Measurements from ENCODE around the gene SLC12A8.

SLC12A8 gene

DNA sequence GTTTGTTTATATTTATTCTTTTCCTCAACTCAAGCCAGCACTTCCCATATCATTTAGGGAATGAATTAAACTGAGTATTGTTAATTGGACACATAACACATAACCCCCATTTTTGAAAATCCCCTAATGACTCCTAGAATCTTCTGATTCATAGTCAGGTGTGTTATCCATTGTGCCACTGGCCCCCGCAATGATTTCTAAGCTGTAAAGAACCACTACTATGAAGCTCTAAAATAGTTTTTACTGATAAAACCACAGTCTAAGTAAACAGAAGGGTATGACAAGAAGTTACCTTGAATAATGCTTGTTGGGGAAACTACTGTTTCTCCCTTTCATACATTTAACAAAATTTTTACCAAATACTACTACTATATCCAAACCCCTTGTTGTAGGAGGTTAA, 22.3 kb upstream of the SLC12A8 start:
- H3K4me3 ChIP-seq (ENCODE audit: low read depth, low read length): no peak overlapping the region
- no peak for TF ChIP-seq CTCF (IDR thresholded peaks at IDR 0.05; ENCODE audit: low read depth, low read length)

DNA sequence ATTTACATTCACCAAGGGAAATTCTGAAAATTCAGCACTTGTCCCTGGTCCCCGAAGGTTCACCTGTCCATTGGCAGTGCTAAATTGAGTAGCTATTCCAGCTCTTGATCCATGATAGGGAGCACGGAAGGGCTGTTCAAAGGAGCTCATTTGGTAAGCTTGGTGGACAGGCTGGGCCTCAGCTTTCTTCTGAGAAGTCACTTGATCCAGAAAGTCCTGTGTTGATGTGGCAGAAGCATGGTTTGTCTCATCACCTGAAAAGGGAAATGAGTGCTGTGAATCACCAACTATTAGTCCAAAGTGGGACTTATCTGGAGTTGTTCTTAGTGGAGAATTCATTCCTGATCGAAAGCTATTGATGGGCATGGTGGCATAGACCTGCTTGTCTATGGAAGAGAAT, 19.9 kb upstream of the SLC12A8 start:
- H3K4me3 ChIP-seq (ENCODE audit: low read depth, low read length): no peak overlapping the region
- no peak for TF ChIP-seq CTCF (IDR thresholded peaks at IDR 0.05; ENCODE audit: low read depth, low read length)

DNA sequence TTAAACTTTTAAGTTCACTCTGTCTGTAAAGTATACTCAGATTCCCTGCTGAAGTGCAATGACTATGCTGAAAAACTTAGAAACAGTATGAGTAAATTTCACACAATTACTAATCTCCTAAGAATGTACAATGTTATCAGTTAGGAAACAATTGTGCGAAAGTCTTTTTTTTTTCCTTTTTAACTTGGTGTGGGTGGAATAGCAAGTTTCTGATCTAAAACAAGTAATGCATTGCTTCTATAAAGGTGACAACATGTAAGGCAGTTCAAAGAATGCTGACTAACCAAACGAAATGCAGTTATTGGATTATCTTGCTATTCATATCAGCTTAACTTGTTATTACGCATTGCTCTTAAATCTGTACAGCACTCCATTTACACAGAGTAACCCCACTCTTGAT, 19.3 kb upstream of the SLC12A8 start:
- TF ChIP-seq CTCF (IDR thresholded peaks at IDR 0.05; ENCODE audit: low read depth, low read length): no peak

GRCh38 chr3:125229707-125230106, 17.2 kb upstream of the SLC12A8 start:
- no peak overlapping the region for H3K4me3 ChIP-seq (ENCODE audit: low read depth, low read length)
- TF ChIP-seq CTCF (IDR thresholded peaks at IDR 0.05; ENCODE audit: low read depth, low read length): no peak

More for the DNA sequence above, 19.3 kb upstream of the SLC12A8 start:
- no peak overlapping the region for H3K4me3 ChIP-seq (ENCODE audit: low read depth, low read length)

DNA sequence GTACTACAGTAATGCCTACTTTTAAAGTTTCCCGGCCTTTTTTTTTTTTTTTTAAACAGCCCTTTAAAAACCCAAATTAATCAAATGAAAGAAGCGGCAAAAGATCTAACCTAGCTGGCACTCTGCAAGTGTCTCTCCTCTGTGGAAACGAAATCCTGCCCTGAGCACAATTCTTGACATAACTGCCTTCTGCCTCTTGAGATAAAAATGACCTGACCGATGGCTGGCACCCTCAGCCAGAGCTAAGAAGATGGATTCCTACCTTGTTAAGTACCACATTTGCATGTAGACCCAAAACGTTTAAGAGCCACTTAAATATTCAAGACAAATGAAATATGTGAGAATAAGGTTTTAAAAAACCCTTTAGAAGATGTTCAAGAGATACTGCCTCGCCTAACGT, 16.6 kb upstream of the SLC12A8 start:
- no peak overlapping the region for H3K4me3 ChIP-seq (ENCODE audit: low read depth, low read length)
- no peak for TF ChIP-seq CTCF (IDR thresholded peaks at IDR 0.05; ENCODE audit: low read depth, low read length)

DNA sequence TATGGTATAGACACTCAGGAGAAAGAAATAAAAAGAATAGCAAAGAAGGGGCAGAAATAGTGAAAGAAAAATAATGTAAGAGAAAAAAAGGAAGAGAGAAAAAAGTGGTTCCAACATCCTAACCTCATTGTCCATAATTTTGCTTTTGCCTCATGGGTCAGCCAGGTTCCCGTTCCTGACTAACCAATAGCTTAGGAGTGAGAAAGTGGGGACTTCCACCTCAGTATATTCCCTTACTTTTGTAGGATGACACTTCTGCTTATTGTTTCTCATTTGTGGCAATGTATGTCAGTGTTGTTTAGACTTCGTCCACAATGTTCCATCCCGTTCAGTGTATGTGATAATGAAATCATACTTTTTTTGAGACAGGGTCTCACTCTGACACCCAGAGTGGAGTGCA, 9.3 kb upstream of the SLC12A8 start:
- no peak overlapping the region for H3K4me3 ChIP-seq (ENCODE audit: low read depth, low read length)
- no peak for TF ChIP-seq CTCF (IDR thresholded peaks at IDR 0.05; ENCODE audit: low read depth, low read length)

DNA sequence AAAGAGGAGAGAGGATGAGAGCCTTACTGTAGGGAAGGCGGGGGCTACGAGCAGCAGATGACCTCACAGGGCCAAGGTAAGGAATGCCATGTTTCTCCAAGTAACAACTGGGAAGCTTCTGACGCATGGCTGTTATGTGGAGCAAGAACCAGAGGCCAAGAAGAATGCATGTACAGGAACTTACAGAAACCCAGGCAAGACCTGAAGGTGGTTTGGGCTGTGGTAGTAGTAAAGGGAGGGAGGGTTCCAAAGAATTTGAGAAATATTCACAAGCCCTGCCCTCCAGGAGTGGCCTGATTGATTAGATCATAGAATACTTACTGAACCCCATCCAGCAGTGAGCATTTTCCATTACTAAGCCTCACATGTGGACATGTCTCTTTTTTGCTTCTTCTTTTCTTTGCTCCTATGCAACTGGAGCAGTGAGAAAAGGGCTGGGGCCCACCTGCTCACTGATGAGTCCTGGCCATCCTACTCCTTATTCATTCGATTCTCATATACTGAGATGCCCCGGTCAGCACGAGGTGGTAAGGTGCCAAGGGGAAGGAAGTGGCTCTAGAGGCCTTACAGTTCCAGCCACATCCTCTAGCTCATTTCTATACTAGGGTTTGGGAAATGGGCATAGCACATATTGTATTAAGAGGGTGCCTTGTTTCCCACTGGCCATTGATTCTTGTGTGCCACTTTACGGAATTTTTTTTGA, 8.3 kb upstream of the SLC12A8 start:
- no peak for TF ChIP-seq CTCF (IDR thresholded peaks at IDR 0.05; ENCODE audit: low read depth, low read length)
- H3K4me3 ChIP-seq (ENCODE audit: low read depth, low read length): no peak overlapping the region

Measured in WI38 (cell line).